Activated naive CD4-positive, alpha-beta T cell treated with Interleukin-2 at 50 U/mL for 16 hours (primary cell): ENCODE results near the gene SEPTIN2.
A peak's percentile ranks its signal among the peaks of the same experiment; 100 is the strongest.
"Not testable (repeated sequence)": the region's sequence is repeated elsewhere in the genome, so short reads cannot be mapped to it uniquely, and the experiment has no call there.

Experiments
- DNase-seq: peaks from one replicate; pipeline ENCODE4 v3.0.0-alpha.2; 2020

SEPTIN2 gene

GRCh38 chr2:241315879-241316631 is at the start of gene SEPTIN2:
Gene SEPTIN2 (plus strand): TSS chr2:241315925. CDS start chr2:241324233, 8,308 bp downstream.
- peak; percentile 77 for DNase-seq

- DNase-seq, result no peak
Observed at GRCh38 chr2:241267249-241268067, 48.3 kb upstream of the SEPTIN2 start.

GRCh38 chr2:241268306-241268705 is 47.4 kb upstream of the SEPTIN2 start:
- no peak for DNase-seq

- DNase-seq, result no peak
Observed at GRCh38 chr2:241268716-241269445, 46.8 kb upstream of the SEPTIN2 start.

GRCh38 chr2:241269707-241270520 is 45.8 kb upstream of the SEPTIN2 start:
- DNase-seq, result no peak

GRCh38 chr2:241270531-241270930 is 45.2 kb upstream of the SEPTIN2 start:
- no peak for DNase-seq

- DNase-seq, result peak; percentile 68
Observed at GRCh38 chr2:241271706-241272302, 43.9 kb upstream of the SEPTIN2 start.

GRCh38 chr2:241272303-241273209 is 43.2 kb upstream of the SEPTIN2 start:
- peak; percentile 43 for DNase-seq

- DNase-seq, result no peak
Observed at GRCh38 chr2:241273210-241274020, 42.3 kb upstream of the SEPTIN2 start.

- no peak for DNase-seq
Observed at GRCh38 chr2:241274127-241274526, 41.6 kb upstream of the SEPTIN2 start.

- no peak for DNase-seq
Observed at GRCh38 chr2:241275504-241275903, 40.2 kb upstream of the SEPTIN2 start.

- DNase-seq, result no peak
Observed at GRCh38 chr2:241275910-241276309, 39.8 kb upstream of the SEPTIN2 start.

GRCh38 chr2:241278306-241278705 is 37.4 kb upstream of the SEPTIN2 start:
- not testable (repeated sequence) for DNase-seq

GRCh38 chr2:241279413-241279812 is 36.3 kb upstream of the SEPTIN2 start:
- no peak for DNase-seq

- no peak for DNase-seq
Observed at GRCh38 chr2:241279828-241280227, 35.9 kb upstream of the SEPTIN2 start.

- DNase-seq, result no peak
Observed at GRCh38 chr2:241280291-241280690, 35.4 kb upstream of the SEPTIN2 start.

GRCh38 chr2:241282555-241282954 is 33.2 kb upstream of the SEPTIN2 start:
- DNase-seq, result no peak

GRCh38 chr2:241285596-241285995 is 30.1 kb upstream of the SEPTIN2 start:
- no peak for DNase-seq

GRCh38 chr2:241286348-241287090 is 29.2 kb upstream of the SEPTIN2 start:
- DNase-seq, result no peak
